NCI-H1092 (cell line): ENCODE measurements around the gene RNF115.
"Not testable (repeated sequence)": the region's sequence is repeated elsewhere in the genome, so short reads cannot be mapped to it uniquely, and the experiment has no call there.

ENCODE experiments used
- DNase-seq: peaks from one replicate; lab custom pipeline; 2025; lab: John Stamatoyannopoulos, UW

The RNF115 gene

DNA sequence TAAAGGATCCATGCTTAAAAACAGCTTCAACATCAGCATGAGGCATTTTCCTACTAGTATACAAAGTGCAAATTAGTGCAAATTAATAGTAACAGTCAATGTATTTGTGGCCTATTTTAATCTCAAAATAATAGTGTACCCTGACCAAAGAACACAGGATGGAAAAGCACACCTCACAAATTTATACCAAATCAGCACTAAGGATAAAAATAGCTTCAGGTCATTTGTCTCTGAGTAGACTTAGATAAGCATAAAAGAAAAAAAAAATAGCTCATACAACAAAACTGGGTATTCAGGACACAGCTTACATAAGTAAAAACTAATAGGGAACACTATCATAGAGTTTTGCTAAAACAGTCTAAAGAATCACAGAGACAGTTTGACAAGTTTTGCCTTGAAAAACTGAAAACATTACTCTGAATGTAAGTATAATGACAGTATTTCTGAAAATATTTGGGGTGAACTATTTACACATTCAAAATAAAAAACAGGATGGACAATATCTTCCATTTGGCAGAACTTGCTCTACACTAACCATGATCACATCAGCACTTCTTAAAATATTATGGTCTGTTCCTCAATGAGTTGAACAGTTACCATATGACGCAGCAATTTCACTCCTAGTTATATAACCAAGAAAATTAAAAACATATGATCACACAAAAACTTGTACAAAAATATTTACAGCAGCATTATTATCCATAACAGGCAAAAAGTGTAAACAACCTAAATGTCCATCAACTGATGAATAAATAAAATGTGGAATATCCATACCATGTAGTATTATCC is 46.3 kb downstream of the RNF115 start:
- DNase-seq, result no peak

DNA sequence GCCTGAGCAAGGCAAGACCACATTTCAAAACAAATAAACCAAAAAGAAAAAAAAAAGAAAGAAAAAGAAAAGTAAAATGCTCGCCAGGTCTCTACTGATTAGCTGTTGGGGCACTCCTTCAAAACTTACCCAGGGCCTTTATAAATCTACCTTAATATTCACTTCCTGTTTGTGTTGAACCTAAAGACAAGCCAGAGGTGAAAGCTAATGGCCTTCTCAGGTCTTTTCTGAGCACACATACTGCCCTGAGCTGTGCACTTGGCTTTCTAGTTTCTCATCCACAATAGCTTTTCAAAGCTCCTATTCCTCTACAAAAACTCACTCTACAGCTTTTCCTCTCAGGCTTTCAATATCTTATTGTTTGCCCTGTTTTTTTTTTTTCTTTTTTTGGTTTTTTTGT is 50.5 kb downstream of the RNF115 start:
- DNase-seq, result no peak

DNA sequence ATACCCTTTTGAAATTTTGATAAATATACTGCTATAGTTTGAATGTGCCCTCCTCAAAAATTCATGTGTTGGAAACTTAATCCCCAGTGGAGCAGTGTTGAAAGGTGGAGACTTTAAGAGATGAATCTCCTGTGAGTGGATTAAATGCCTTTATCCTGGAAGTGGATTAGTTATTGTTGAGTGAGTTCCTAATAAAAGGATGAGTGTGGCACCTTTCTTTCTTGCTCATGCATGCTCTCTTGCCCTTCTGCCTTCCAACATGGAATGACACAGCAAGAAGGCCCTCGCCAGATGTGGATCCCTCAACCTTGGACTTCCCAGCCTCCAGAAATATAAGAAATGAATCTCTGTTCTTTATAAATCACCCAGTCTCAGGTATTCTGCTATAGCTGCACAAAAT is 52.8 kb downstream of the RNF115 start:
- DNase-seq, result no peak

DNA sequence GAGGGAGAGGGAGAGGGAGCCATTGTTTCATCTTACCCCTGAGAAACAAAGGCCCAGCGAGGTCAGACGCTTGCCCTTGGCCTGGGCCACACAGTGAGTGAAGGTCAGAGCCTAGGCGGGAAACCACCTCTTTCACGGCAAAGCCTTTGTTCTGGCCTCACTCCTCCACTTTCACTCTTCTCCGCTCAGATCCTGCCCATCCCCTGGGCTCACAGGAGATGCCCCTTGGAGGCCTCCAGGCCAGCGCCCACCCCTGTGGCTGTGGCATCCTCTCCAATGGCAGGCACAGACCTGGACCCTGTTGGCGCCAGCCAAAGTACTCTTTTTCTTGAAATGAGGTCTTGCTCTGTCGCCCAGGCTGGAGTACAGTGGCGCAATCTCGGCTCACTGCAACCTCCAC is 55.9 kb downstream of the RNF115 start:
- not testable (repeated sequence) for DNase-seq

DNA sequence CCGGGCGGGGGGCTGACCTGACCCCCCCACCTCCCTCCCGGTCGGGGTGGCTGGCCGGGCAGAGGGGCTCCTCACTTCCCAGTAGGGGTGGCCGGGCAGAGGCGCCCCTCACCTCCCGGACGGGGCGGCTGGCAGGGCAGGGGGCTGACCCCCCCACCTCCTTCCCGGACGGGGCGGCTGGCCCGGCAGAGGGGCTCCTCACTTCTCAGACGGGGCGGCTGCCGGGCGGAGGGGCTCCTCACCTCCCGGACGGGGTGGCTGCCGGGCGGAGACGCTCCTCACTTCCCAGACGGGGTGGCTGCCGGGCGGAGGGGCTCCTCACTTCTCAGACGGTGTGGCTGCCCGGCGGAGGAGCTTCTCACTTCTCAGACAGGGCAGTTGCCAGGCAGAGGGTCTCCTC is 57.0 kb downstream of the RNF115 start:
- not testable (repeated sequence) for DNase-seq

DNA sequence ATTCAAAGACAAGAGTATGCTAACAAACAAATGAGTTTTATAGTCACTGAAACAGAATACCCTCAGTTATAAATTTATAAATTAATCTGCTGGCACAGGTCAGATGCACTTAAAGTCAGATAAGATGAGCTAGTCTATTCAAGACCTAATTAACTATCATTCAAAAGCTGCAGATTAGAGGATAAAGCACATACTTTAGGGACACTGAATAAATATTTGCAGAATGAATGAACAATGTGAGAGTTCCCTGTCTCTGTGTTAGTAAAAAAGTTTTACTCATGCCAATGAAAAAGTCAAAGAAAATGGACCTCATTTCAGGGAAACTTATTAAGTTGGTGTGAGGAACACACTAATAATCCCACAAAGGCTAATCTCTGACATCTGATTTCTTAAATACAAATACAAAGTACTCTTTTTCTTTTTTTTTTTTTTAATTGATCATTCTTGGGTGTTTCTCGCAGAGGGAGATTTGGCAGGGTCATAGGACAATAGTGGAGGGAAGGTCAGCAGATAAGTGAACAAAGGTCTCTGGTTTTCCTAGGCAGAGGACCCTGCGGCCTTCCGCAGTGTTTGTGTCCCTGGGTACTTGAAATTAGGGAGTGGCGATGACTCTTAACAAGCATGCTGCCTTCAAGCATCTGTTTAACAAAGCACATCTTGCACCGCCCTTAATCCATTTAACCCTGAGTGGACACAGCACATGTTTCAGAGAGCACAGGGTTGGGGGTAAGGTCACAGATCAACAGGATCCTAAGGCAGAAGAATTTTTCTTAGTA is 58.1 kb downstream of the RNF115 start:
- not testable (repeated sequence) for DNase-seq

DNA sequence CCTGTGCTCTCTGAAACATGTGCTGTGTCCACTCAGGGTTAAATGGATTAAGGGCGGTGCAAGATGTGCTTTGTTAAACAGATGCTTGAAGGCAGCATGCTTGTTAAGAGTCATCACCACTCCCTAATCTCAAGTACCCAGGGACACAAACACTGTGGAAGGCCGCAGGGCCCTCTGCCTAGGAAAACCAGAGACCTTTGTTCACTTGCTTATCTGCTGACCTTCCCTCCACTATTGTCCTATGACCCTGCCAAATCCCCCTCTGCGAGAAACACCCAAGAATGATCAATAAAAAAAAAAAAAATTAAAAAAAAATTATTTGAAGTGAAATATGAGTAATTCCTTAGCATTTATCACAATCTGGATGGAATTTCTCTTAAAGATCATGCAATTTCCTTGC is 58.8 kb downstream of the RNF115 start:
- not testable (repeated sequence) for DNase-seq

DNA sequence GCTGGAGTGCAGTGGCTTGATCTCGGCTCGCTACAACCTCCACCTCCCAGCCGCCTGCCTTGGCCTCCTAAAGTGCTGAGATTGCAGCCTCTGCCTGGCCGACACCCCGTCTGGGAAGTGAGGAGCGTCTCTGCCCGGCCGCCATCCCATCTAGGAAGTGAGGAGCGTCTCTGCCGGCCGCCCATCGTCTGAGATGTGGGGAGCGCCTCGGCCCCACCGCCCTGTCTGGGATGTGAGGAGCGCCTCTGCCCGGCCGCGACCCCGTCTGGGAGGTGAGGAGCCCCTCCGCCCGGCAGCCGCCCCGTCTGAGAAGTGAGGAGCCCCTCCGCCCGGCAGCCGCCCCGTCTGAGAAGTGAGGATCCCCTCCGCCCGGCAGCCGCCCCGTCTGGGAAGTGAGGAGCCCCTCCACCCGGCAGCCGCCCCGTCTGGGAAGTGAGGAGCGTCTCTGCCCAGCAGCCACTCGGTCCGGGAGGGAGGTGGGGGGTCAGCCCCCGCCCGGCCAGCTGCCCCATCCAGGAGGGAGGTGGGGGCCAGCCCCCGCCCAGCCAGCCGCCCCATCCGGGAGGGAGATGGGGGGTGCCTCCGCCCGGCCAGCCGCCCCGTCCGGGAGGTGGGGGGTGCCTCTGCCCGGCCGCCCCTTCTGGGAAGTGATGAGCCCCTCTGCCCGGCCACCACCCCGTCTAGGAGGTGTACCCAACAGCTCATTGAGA is 59.5 kb downstream of the RNF115 start:
- not testable (repeated sequence) for DNase-seq

DNA sequence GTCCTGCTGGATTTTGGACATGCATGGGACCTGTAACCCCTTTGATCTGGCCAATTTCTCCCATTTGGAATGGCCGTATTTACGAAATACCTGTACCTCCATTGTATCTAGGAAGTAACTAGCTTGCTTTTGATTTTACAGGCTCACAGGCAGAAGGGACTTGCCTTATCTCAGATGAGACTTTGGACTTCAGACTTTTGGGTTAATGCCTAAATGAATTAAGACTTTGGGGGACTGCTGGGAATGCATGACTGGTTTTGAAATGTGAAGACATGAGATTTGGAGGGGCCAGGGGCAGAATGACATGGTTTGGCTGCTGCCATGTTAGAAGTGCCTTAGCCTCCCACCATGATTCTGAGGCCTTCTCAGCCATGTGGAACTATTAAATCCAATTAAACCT is 61.9 kb downstream of the RNF115 start:
- not testable (repeated sequence) for DNase-seq

DNA sequence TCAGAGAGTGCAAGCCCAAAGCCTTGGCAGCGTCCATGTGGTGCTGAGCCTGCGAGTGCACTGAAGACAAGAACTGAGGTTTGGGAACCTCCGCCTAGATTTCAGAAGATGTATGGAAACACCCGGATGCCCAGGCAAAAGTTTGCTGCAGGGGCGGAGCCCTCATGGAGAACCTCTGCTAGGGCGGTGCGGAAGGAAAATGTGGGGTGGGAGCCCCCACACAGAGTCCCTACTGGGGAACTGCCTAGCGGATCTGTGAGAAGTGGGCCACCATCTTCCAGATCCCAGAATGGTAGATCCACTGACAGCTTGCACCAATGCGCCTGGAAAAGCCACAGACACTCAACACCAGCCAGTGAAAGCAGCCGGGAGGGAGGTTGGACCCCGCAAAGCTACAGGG is 62.4 kb downstream of the RNF115 start:
- DNase-seq, result not testable (repeated sequence)

DNA sequence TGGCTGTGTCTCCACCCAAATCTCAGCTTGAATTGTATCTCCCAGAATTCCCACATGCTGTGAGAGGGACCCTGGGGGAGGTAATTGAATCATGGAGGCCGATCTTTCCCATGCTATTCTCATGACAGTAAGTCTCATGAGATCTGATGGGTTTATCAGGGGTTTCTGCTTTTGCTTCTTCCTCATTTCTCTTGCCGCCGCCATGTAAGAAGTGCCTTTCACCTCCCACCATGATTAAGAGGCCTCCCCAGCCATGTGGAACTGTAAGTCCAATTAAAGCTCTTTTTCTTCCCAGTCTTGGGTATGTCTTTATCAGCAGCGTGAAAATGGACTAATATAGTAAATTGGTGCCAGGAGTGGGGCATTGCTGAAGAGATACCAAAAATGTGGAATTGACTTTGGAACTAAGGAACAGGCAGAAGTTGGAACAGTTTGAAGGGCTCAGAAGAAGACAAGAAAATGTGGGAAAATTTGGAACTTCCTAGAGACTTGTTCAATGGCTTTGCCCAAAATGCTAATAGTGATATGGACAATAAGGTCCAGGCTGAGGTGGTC is 63.4 kb downstream of the RNF115 start:
- not testable (repeated sequence) for DNase-seq

DNA sequence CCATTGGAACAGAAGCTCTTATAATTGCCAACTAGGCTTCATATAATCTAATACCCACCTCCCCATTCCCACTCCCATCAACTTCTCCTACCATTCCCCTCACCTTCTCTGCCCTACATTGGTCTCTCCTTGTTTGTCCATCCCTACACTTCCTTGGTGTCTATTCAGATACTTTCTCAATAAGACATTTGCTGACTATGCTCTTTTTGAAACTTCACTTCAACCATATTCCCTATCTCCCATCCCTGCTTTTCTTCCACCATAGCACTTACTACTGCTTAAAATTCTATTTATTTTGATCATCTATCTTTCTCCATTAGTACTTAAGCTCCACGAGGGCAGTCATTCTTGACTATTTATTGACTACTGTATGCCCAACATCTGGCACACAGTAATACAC is 64.2 kb downstream of the RNF115 start:
- no peak for DNase-seq

DNA sequence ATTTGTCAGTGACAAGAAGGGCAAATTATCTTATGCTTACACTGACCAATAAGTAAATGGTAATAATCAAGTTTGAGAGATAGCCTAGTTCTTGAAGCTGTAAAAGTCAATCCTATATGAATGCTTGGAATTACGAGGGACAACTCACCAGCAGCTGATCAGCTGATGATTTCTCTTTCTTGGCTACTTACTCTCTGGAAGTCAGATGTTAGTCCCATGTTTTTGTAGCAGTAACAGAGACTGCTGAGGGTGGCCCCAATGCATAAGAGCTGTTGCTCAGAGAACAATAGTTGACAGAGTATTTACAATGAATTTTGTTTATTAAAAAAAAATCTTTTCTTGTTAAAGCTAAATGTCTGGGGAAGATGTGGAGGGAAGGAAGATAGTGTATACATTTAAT is 65.3 kb downstream of the RNF115 start:
- DNase-seq, result no peak

DNA sequence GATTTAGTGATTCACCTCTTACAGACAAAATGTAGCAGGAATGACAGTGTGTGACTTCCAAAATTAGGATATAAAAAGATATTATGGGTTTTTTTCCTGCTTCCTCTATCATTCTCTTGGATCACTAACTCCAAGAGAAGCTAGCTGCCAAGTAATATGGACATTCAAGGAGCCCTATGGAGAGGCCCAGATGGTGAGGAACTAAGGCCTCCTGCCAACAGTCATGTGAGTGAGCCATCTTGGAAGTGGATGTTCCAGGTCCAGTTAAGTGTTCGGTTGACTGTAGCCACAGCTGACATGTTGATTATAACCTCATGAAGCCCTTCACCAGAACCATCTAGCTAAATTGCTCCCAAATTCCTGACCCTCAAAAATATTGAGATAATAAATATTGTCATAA is 65.8 kb downstream of the RNF115 start:
- no peak for DNase-seq

DNA sequence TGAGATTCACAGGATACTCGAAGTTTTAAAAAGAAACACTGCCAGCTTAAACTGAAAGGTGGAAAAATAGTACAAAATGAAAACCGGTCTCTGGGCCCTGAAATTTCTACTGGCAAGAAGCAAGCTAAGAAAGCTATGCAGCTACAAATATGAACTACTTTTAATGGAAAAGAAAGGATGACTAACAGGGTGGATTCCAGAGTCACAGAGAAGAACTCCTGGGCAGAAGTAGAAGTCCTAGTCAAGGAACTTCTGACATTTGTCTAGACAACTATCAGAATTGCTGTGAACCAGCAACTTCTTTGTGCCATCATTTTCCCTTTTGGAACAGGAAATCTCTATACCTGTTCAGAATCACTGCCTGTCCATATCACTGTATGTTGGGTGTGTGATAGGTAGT is 66.5 kb downstream of the RNF115 start:
- DNase-seq, result no peak

DNA sequence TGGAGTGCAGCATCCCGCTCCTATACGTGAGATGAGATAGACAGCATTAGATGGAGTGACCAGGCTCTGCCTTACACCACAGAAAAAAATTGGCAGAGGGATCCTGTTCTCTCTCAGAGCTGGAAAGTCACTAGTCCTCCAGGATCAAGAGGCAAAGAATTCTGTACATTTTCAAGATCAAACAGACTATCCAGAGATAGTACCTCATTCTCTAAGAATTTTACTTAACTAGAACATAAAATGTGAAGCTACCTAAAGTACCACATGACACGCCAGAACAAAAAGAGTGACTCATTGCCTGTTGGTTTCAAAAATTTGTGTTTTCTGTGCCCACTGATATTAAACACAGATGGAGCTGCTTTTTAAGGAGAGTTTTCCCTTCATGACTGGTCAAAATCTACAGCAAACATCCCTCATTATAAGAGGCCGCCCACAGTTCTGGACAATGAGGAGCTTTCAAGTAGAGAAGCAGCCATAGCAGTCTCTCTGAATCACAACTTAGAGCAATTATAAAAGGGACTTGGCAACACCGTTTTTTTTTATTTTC is 72.3 kb downstream of the RNF115 start:
- DNase-seq, result no peak

DNA sequence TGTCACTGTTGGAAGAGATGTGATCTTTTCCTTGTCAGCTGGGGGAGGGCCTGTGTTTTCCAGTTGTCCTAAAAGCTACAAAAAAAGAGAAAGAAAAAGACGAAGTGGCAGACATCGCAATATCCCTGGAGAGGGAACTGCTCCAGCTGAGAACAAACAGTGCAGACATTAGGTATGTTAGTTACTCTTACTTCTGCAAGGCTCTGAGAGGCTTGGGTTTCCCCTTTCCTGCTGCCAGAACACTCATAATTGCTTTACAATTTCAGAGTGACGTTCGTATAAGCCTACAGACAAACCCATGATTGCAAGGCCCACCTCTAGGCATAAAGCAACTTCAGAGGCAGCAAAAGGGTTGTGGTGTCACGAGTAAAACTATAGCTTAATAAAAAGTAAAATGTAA is 73.5 kb downstream of the RNF115 start:
- no peak for DNase-seq

DNA sequence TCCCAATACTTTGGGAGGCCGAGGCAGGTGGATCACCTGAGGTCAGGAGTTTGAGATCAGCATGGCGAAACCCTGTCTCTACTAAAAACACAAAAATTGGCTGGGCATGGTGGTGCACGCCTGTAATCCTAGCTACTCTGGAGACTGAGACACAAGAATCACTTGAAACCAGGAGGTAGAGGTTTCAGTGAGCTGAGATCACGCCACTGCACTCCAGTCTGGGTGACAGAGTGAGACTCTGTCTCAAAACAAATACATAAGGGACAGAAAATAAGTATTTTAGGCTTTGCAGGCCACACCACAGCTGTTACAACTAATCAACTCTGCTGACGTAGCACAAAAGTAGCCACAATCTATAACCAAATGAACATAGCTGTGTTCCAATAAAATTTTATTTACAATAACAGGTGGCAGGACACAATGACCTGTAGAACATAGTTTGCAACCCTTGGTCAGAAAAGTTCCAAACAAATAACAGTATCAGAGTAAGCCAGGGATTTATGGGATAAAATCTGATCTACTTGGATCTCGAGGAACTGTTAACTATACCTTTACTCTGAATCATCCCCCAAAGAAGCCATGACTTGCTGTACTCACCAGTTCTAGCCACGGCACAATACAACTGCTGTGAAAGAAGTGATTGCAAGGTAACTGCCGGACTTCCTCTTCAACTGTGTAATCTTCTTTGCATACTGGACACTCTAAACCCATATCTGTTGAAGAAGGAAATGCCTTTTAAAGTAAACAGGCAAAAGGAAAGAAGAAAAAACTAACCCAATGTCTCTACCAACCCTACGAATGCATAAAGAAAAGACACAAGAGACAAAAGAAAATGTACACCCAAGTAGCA is 76.3 kb downstream of the RNF115 start:
- no peak for DNase-seq

DNA sequence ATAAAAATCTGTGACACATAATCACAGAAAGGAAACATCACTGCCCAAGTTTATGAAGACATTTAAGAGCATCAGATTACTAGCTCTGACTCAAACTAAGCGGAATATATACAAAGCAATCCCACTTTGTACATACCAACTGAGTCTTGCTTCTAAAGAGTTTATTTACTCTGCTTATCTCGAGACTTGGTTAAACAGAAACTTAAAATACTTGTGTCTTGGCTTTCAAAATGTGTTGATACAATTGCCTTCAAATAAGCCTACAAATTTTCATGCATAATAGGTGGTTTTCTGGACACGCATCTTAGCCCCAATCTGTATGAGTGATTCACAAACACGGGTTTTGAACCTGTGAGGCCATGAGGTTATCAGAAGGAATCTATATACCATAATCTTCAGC is 83.6 kb downstream of the RNF115 start:
- no peak for DNase-seq

DNA sequence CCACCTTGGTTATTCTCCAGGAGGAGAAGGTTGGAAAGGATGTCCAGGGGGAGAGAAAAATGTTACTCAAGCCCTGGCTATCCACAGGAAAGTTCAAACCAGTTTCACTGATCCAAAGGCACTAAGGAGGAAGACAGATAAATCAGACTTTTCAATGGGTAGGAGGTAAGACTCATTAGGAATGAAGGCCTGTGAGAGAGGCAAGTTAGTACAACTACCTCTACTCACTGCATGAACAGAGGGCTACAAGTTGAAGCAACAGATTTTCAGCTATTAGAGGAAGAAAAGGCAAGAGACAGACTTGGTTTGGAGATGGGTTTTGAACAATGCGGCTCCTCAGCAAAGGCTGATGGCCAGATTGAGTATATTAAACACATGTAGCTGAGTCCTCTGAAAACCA is 87.7 kb downstream of the RNF115 start:
- no peak for DNase-seq

DNA sequence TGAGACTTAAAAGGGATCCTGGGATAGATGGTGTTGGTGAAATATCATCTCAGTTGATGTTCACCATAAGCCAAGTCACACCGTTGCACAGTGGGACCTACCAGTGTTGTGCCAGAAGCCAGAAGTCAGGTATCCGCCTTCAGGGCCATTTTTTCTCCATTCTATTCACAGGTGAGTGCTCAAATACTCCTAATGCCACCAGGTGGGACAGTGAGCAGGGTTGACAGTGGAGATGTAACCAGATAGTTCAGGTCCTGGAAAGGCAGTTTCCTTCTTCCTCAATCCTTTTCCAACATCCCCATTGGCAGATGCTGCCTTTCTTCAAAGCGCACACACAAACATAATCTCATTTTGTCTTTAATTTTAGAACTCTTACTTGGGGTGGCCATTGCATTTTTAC is 93.0 kb downstream of the RNF115 start:
- DNase-seq, result no peak
